ENCODE results near the gene IDUA. TPM values are rescaled to one million over a fixed set of nuclear protein-coding genes. Genes with fewer than 3 reads are reported as not detected.

The IDUA gene
- total RNA-seq, 1 experiment from 2014 or later, result 10.1 TPM

DNA sequence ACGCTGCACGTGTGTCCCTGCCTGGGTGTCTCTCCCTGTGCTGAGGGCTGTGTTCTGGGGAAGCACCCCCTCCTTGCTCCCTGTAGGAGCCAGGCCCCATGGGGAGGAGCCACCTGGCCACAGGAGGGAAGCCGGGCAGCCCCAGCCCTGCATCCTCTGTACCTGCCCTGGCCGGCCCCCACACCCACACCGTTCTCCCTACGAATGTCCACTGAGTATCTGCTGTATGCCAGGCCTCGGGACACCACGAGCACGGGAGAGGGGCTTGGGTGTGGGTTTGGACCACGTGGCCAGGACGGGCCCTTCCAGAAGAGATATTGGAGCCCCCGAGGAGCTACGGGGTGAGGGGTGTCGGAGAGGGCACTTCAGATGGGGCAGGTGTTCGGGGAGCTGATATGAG lies 30.9 kb downstream of the IDUA start:
- Histone ChIP-seq H3K4me2 (ENCODE audit: low read length) (no peak overlapping the region), H3K9me2 (replicated peaks; ENCODE audit: low read length) (no peaks in the 10 kb centered on the region), H4K20me1 (ENCODE audit: low read length) (no peaks in the 10 kb centered on the region; the same call in 1 of the 2 replicates), H3K79me2 (ENCODE audit: low read length) (no peaks in the 10 kb centered on the region), H2AFZ (ENCODE audit: low read length) (no peak overlapping the region), H3K9ac (ENCODE audit: low read length) (no peak overlapping the region), H3K27me3 (ENCODE audit: low read length) (no peaks in the 10 kb centered on the region), H3K4me3 (ENCODE audit: low read length) (no peak overlapping the region), H3K36me3 (ENCODE audit: low read depth, low read length) (no peaks in the 10 kb centered on the region), H3F3A (ENCODE audit: low read length, unreplicated experiment) (no peaks in the 10 kb centered on the region), H3K4me1 (ENCODE audit: insufficient read depth, low read length) (peaks cover 4% of the 10 kb centered on the region; the same call in 1 of the 2 replicates), H3K9me3 (ENCODE audit: low read length) (no peaks in the 10 kb centered on the region), H3K27ac (ENCODE audit: low read length) (no peak overlapping the region)
- no TSS peak for BruUV-seq (replicated peaks)
- TF ChIP-seq EZH2 (IDR thresholded peaks at IDR 0.05; ENCODE audit: low read length, unreplicated experiment) (no peak), CTCF (conservative IDR thresholded peaks at IDR 0.05; ENCODE audit: low read depth, low read length) (no peak), EZH2phosphoT487 (IDR thresholded peaks at IDR 0.05; ENCODE audit: borderline replicate concordance, low read length) (no peak)
- POLR2A ChIA-PET (ENCODE audit: unreplicated experiment), result no interaction called here
- ATAC-seq, result no peak
- CTCF ChIA-PET, result no interaction called here
- intact Hi-C loops (cut with micrococcal nuclease), result no loop called here
- no peak for DNase-seq

DNA sequence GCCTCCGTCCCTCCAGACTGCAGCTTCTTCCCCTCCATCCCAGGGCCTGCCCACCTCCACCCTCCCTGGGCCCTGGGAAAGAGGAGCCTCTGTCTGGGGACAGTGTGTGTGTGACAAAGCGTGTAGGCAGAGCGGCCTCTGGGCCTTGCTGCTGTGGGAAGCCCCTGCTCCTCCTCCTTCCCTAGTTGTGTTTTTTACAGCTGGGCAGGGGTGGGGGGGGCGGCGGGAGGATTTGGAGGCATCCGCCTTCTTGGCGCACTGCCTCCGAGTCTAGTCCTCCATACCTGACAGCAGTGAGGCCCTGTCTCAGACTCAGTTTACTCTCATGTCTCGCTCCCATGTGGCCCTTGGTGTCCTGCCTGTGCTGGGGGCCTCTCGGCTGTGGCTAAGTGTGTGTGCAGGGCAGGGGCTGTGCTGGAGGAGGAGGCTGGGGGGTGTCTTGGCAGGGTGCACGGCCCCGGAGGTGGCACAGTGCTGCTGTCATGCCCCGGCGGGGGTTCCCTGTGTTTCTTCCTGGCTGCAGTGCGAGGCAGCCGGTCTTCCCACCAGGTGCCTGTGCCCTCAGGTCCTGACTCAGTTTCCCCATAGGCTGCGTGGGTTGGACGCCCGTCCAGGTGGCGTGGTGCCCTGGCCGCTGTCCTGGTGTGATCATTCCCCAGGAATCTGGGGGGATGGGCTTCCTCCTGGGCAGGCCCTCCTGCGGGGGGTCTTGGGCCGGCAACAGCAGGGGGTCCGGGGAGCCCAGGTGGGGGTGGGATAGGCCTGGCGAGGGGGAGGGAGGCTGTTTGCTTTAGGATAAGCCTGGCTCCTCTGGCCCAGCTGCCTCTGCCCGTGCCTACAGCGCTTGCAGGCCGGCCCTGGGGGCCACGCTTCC lies 31.5 kb downstream of the IDUA start:
- DNase-seq (no peak), ATAC-seq (no peak)
- Histone ChIP-seq H3K4me3 (ENCODE audit: low read length) (no peak overlapping the region), H3K27ac (ENCODE audit: low read length) (no peak overlapping the region), H2AFZ (ENCODE audit: low read length) (no peak overlapping the region), H3K36me3 (ENCODE audit: low read depth, low read length) (no peaks in the 10 kb centered on the region), H3K9me3 (ENCODE audit: low read length) (no peaks in the 10 kb centered on the region), H3K4me1 (ENCODE audit: insufficient read depth, low read length) (no peaks in the 10 kb centered on the region), H3F3A (ENCODE audit: low read length, unreplicated experiment) (no peaks in the 10 kb centered on the region), H3K9ac (ENCODE audit: low read length) (no peak overlapping the region), H3K4me2 (ENCODE audit: low read length) (no peak overlapping the region), H4K20me1 (ENCODE audit: low read length) (no peaks in the 10 kb centered on the region), H3K9me2 (replicated peaks; ENCODE audit: low read length) (no peaks in the 10 kb centered on the region), H3K79me2 (ENCODE audit: low read length) (no peaks in the 10 kb centered on the region), H3K27me3 (ENCODE audit: low read length) (no peaks in the 10 kb centered on the region)
- TF ChIP-seq EZH2 (IDR thresholded peaks at IDR 0.05; ENCODE audit: low read length, unreplicated experiment) (no peak), CTCF (conservative IDR thresholded peaks at IDR 0.05; ENCODE audit: low read depth, low read length) (no peak), EZH2phosphoT487 (IDR thresholded peaks at IDR 0.05; ENCODE audit: borderline replicate concordance, low read length) (no peak)
- no TSS peak for BruUV-seq (replicated peaks)
- intact Hi-C loops (cut with micrococcal nuclease), result no loop called here
- ChIA-PET CTCF (no interaction called here), POLR2A (ENCODE audit: unreplicated experiment) (no interaction called here)

DNA sequence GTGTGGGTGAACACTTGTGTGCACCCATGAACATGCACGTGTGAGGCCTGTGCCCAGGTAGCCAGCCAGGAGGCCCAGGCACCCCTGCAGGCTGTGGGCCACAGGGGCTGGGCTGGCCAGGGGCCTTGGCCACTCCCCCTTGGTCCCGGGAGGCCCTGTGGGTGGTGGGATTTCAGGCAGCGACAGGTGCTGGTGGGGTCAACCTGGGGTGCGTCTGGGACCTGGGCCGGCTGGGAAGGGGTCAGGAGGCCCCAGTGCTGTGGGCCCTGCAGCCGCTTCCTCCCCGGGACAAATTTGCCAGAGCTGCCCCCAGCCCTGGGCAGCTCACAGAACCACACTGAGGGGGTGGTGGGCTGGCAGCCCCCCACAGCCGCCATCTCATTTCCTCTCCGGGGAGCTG lies 32.5 kb downstream of the IDUA start:
- H3K4me2 ChIP-seq (ENCODE audit: low read length), result no peak overlapping the region
- no TSS peak for BruUV-seq (replicated peaks)

More for the DNA sequence above, 32.5 kb downstream of the IDUA start:
- H3K27me3 ChIP-seq (ENCODE audit: low read length), result no peaks in the 10 kb centered on the region
- H3K27ac ChIP-seq (ENCODE audit: low read length), result no peak overlapping the region
- H3K9me2 ChIP-seq (replicated peaks; ENCODE audit: low read length), result no peaks in the 10 kb centered on the region
- H3K9me3 ChIP-seq (ENCODE audit: low read length), result no peaks in the 10 kb centered on the region
- CTCF ChIA-PET, result no interaction called here
- ATAC-seq, result no peak
- no peak for DNase-seq
- H3K4me3 ChIP-seq (ENCODE audit: low read length), result no peak overlapping the region
- H2AFZ ChIP-seq (ENCODE audit: low read length), result no peak overlapping the region
- intact Hi-C loops (cut with micrococcal nuclease), result no loop called here
- no peak overlapping the region for H3K9ac ChIP-seq (ENCODE audit: low read length)
- H3K4me1 ChIP-seq (ENCODE audit: insufficient read depth, low read length), result no peaks in the 10 kb centered on the region
- POLR2A ChIA-PET (ENCODE audit: unreplicated experiment), result no interaction called here
- no peaks in the 10 kb centered on the region for H3K79me2 ChIP-seq (ENCODE audit: low read length)
- no peaks in the 10 kb centered on the region for H3F3A ChIP-seq (ENCODE audit: low read length, unreplicated experiment)
- no peak for TF ChIP-seq EZH2 (IDR thresholded peaks at IDR 0.05; ENCODE audit: low read length, unreplicated experiment)
- TF ChIP-seq CTCF (conservative IDR thresholded peaks at IDR 0.05; ENCODE audit: low read depth, low read length), result no peak
- H4K20me1 ChIP-seq (ENCODE audit: low read length), result no peaks in the 10 kb centered on the region
- H3K36me3 ChIP-seq (ENCODE audit: low read depth, low read length), result no peaks in the 10 kb centered on the region
